Measurements from ENCODE around the gene PCSK6.
"Not testable (repeated sequence)": the region's sequence is repeated elsewhere in the genome, so short reads cannot be mapped to it uniquely, and the experiment has no call there.

The PCSK6 gene

GRCh38 chr15:101373577-101373976 lies 115.9 kb downstream of the PCSK6 start:
- DNase-seq = no peak

GRCh38 chr15:101372960-101373525 lies 116.5 kb downstream of the PCSK6 start:
- DNase-seq = no peak

GRCh38 chr15:101372149-101372577 lies 117.3 kb downstream of the PCSK6 start:
- DNase-seq = no peak

GRCh38 chr15:101371519-101371918 lies 118.0 kb downstream of the PCSK6 start:
- DNase-seq = no peak

GRCh38 chr15:101371081-101371480 lies 118.4 kb downstream of the PCSK6 start:
- DNase-seq = no peak

- no peak for DNase-seq
These were observed 119.0 kb downstream of the PCSK6 start for GRCh38 chr15:101370330-101371024.

- DNase-seq = no peak
These were observed 119.8 kb downstream of the PCSK6 start for GRCh38 chr15:101369676-101370075.

GRCh38 chr15:101368861-101369642 lies 120.5 kb downstream of the PCSK6 start:
- DNase-seq = no peak

- DNase-seq = no peak
These were observed 121.3 kb downstream of the PCSK6 start for GRCh38 chr15:101368086-101368780.

- DNase-seq = no peak
These were observed 122.7 kb downstream of the PCSK6 start for GRCh38 chr15:101366853-101367252.

- DNase-seq = no peak
These were observed 126.4 kb downstream of the PCSK6 start for GRCh38 chr15:101362986-101363566.

- DNase-seq = no peak
These were observed 127.1 kb downstream of the PCSK6 start for GRCh38 chr15:101362359-101362758.

GRCh38 chr15:101361418-101361817 lies 128.1 kb downstream of the PCSK6 start:
- no peak for DNase-seq

- no peak for DNase-seq
These were observed 130.1 kb downstream of the PCSK6 start for GRCh38 chr15:101359365-101359947.

- DNase-seq = no peak
These were observed 130.6 kb downstream of the PCSK6 start for GRCh38 chr15:101358895-101359294.

GRCh38 chr15:101357885-101358284 lies 131.6 kb downstream of the PCSK6 start:
- DNase-seq = no peak

GRCh38 chr15:101357333-101357732 lies 132.2 kb downstream of the PCSK6 start:
- DNase-seq = no peak

GRCh38 chr15:101356512-101357172 lies 132.9 kb downstream of the PCSK6 start:
- DNase-seq = not testable (repeated sequence)

- no peak for DNase-seq
These were observed 133.6 kb downstream of the PCSK6 start for GRCh38 chr15:101355678-101356464.

- no peak for DNase-seq
These were observed 134.4 kb downstream of the PCSK6 start for GRCh38 chr15:101354891-101355623.
